MCF 10A (cell line): ENCODE results near the gene CCDC93. TPM values are rescaled to one million over a fixed set of nuclear protein-coding genes. Genes with fewer than 3 reads are reported as not detected.

ENCODE experiments used
- BruUV-seq: library from RNA; stranded (reverse); fragments of 400-500 nt; replicated peaks from 2 replicates; lab custom pipeline; 2021; lab: Mats Ljungman, UMichigan
- CTCF ChIA-PET: fragments of 300-600 bp; sonication (Branson Sonifier 250); formaldehyde crosslinking; extraction: SDS; loops from one replicate; lab custom pipeline; 2021; ENCODE audit warnings: antibody characterized with exemption, inconsistent platforms; lab: Yijun Ruan, JAX
- POLR2A ChIA-PET: fragments of 300-600, 350-650 bp; sonication (Branson Sonifier 250); formaldehyde crosslinking; extraction: SDS; loops from one replicate; lab custom pipeline; 2020; ENCODE audit warnings: antibody characterized with exemption, inconsistent platforms; lab: Yijun Ruan, JAX
- DNase-seq: peaks from one replicate; pipeline ENCODE4 v3.0.0-alpha.2; 2018; ENCODE audit not compliant: unreplicated experiment
- H3K27ac Mint-ChIP-seq: one replicate; pipeline ENCODE4 v1.8.0; 2022; ENCODE audit warnings: mild to moderate bottlenecking, low read depth, mixed read lengths; ENCODE audit not compliant: unreplicated experiment
- H3K27me3 Mint-ChIP-seq: one replicate; pipeline ENCODE4 v1.8.0; 2022; ENCODE audit warnings: mixed read lengths; ENCODE audit not compliant: insufficient read depth, unreplicated experiment
- H3K36me3 Mint-ChIP-seq: one replicate; pipeline ENCODE4 v1.8.0; 2022; ENCODE audit warnings: mild to moderate bottlenecking, moderate library complexity, mixed read lengths; ENCODE audit not compliant: insufficient read depth, unreplicated experiment
- H3K4me1 Mint-ChIP-seq: one replicate; pipeline ENCODE4 v1.8.0; 2022; ENCODE audit warnings: mixed read lengths; ENCODE audit not compliant: insufficient read depth, unreplicated experiment
- H3K4me3 Mint-ChIP-seq: one replicate; pipeline ENCODE4 v1.8.0; 2022; ENCODE audit warnings: mild to moderate bottlenecking, moderate library complexity, mixed read lengths; ENCODE audit not compliant: unreplicated experiment
- H3K9me3 Mint-ChIP-seq: one replicate; pipeline ENCODE4 v1.8.0; 2022; ENCODE audit warnings: mixed read lengths; ENCODE audit not compliant: unreplicated experiment
- CTCF ChIP-seq: fragments of 200-600 bp; IDR thresholded peaks from one replicate; pipeline ENCODE4 v1.8.0; 2022; ENCODE audit warnings: antibody characterized with exemption, mild to moderate bottlenecking; ENCODE audit not compliant: unreplicated experiment
- intact Hi-C: fragments of 100-400 bp; cut with micrococcal nuclease; formaldehyde crosslinking; loops from 2 replicates; pipeline ENCODE4 v1.14.1; 2022
- total RNA-seq: library from RNA; stranded (reverse); gene quantifications from 2 replicates; pipeline ENCODE4 v1.2.3, GENCODE V29; 2022

The CCDC93 gene
- total RNA-seq, 1 experiment from 2014 or later: 37.8 TPM

- BruUV-seq: no TSS peak
- H3K9me3 Mint-ChIP-seq: no peaks in the 10 kb centered on the region
- H3K27ac Mint-ChIP-seq: no peak overlapping the region
- no peaks in the 10 kb centered on the region for H3K36me3 Mint-ChIP-seq
- no peak for DNase-seq
- ChIA-PET CTCF (interaction anchor here (0.5 to 2.8 kb wide), 5 partner anchors 8 to 150 kb away, joined by 3 to 19 read pairs (median 5); no protein-coding TSS in a partner anchor), POLR2A (no interaction called here)
- intact Hi-C loops: no loop called here
- no peak overlapping the region for H3K4me3 Mint-ChIP-seq
- no peak for TF ChIP-seq CTCF
- H3K27me3 Mint-ChIP-seq: peaks cover 19% of the 10 kb centered on the region
- peaks cover 2% of the 10 kb centered on the region for H3K4me1 Mint-ChIP-seq
Measured at GRCh38 chr2:118052474-118052873, 38.6 kb upstream of the CCDC93 start.

- no peak for TF ChIP-seq CTCF
- Mint-ChIP-seq H3K4me1 (peaks cover 5% of the 10 kb centered on the region), H3K36me3 (no peaks in the 10 kb centered on the region), H3K4me3 (no peak overlapping the region), H3K27ac (no peak overlapping the region), H3K9me3 (no peaks in the 10 kb centered on the region), H3K27me3 (peaks cover 19% of the 10 kb centered on the region)
- intact Hi-C loops: no loop called here
- POLR2A ChIA-PET: no interaction called here
- CTCF ChIA-PET: interaction anchor here (0.6 to 2.8 kb wide), 6 partner anchors 9 to 316 kb away, joined by 3 to 19 read pairs (median 8); no protein-coding TSS in a partner anchor
- DNase-seq: no peak
- no TSS peak for BruUV-seq
Measured at GRCh38 chr2:118051826-118052358, 38.0 kb upstream of the CCDC93 start.

GRCh38 chr2:118050974-118051373 is 37.1 kb upstream of the CCDC93 start:
- H3K4me1 Mint-ChIP-seq: peaks cover 5% of the 10 kb centered on the region
- no peaks in the 10 kb centered on the region for H3K9me3 Mint-ChIP-seq
- peaks cover 19% of the 10 kb centered on the region for H3K27me3 Mint-ChIP-seq
- no TSS peak for BruUV-seq
- intact Hi-C loops: no loop called here
- no peak overlapping the region for H3K27ac Mint-ChIP-seq
- ChIA-PET CTCF (interaction anchor here (0.6 to 2.8 kb wide), 6 partner anchors 9 to 505 kb away, joined by 3 to 19 read pairs (median 8); no protein-coding TSS in a partner anchor), POLR2A (no interaction called here)
- H3K36me3 Mint-ChIP-seq: no peaks in the 10 kb centered on the region
- no peak overlapping the region for H3K4me3 Mint-ChIP-seq
- DNase-seq: no peak
- no peak for TF ChIP-seq CTCF

DNA sequence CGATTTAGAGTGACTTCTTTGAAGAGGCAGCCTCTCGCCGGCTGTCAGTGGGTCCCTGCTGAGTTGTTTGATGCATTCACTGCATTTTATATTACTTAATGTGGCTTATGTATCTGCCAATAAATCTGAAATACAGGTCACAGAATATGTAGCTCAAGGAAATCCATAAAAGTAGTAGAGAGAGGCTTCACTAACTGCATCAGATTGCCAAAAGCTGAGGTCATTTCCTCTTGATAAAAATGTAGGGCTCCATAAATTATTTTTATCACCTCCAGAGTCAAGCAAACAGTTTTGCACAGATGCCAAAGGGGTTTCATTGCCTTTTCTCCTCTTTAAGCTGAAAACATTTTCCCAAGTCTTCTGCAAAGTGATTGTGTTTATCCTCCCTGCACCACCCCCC is 36.5 kb upstream of the CCDC93 start:
- ChIA-PET CTCF (interaction anchor here (1.0 to 2.8 kb wide), 3 partner anchors 10 to 18 kb away, joined by 3 to 19 read pairs (median 19); no protein-coding TSS in a partner anchor), POLR2A (no interaction called here)
- Mint-ChIP-seq H3K36me3 (no peaks in the 10 kb centered on the region), H3K27ac (no peak overlapping the region), H3K4me3 (no peak overlapping the region), H3K27me3 (peaks cover 19% of the 10 kb centered on the region), H3K9me3 (no peaks in the 10 kb centered on the region), H3K4me1 (peaks cover 5% of the 10 kb centered on the region)
- no TSS peak for BruUV-seq
- TF ChIP-seq CTCF: no peak
- DNase-seq: no peak
- intact Hi-C loops: no loop called here
